HK-2 (cell line): ENCODE measurements around the gene ANK3.

Source experiments
- DNase-seq: peaks from one replicate; pipeline ENCODE4 v3.0.0-alpha.2; 2018; ENCODE audit not compliant: unreplicated experiment

Gene ANK3

DNA sequence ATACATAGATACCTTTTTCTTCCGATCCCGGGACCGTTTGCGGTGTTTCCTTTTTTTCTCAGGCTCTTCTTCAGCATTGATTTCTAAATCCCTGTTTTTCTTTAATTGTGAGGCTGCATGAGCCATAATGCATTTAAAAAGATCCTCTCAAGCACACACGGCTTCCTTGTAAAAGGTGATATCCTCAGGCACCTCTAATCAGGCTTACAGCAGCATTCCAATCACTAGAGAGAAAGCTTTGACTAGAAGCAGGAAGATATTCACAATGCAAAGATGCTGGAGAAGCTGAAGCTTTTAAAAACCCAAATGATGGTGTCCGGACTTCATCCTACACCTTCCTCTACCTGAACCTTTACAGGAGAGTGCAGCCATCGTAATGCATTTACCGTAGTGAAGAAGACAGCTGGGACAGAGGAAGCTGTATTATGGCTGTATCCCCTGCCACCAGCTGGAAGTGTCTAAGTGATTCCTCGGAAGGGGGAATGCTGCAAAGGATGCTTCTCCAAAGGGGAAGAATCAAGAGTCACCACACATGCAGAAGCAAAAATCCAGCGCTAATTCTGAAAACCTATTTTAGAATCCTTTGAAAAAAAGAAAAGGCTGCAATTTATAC, at the start of gene ANK3:
Gene ANK3 (minus strand): TSS at position 463 of the 613 bp plus-strand sequence. CDS start 337 bp downstream, at position 126.
- DNase-seq, result no peak

DNA sequence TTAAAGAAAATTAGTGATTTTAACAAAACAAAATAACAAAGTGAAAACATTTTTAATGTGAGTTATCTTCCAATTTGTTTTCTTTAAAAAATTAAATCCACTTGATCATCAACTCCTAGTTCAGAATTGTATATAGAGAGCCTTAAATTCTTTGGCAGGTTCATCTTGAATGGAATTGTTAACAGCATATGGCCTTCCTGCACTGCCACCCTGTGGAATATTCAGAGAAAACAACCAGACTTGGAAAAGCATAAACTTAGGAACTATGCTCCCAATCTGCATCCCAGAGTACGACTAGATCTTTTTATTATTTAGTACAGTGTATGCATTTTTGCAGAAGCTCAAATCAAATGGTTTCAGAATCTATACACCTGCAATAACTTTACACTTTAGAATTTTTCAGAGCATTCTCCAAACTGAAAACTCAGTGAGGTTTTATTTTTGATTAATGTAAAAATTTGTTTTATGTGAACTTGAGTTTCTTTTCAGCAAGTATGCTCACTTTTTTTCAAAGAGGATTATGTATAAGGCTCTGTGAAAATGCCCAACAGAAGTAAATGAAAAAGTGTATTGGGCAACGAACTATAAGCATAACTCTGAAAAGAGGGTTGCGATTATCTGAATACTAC, 44.9 kb upstream of the ANK3 start:
- DNase-seq, result peak; percentile 10

DNA sequence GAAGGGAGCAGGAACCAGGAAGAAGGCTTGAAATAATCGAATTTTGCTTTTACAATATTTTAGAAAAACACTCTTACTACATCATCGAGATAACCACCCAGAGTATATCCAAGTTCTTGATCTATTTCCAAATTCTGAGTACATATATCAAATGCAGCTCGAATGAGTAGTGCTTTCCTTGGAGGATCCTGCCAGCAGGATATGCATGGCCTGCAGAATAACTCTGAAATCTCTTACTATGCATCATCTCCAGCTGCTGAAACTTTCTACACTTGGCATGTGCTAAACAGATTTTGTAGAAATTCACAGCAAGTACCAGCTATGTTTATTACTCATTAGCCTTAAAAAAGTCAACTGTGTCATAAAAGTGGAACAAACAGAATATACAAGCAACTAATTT, 44.0 kb upstream of the ANK3 start:
- no peak for DNase-seq

DNA sequence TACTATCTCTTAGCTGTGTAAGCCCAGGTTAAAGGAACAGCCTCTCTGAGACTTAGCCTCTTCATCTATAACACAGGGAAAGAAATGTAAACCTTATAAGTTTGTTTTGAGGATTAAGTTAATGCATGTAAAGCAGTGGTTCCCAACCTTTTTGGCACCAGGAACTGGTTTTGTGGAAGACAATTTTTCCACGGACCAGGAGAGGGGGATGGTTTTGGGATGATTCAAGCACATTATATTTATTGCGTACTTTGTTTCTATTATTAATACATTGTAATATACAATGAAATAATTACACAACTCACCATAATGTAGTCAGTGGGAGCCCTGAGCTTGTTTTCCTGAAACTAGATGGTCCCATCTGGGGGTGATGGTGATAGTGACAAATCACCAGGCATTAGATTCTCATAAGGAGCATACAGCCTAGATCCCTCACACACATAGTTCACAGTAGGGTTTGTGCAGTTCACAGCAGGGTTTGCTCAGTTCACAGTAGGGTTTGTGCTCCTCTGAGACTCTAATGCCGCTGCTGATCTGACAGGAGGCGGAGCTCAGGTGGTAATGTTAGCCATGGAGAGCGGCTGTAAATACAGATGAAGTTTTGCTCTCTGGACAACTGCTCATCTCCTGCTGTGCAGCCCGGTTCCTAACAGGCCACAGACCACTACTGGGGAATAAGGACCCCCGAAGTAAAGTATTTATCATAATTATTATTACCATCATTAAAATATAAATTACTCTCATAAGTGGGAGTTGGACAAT, 41.3 kb upstream of the ANK3 start:
- no peak for DNase-seq

DNA sequence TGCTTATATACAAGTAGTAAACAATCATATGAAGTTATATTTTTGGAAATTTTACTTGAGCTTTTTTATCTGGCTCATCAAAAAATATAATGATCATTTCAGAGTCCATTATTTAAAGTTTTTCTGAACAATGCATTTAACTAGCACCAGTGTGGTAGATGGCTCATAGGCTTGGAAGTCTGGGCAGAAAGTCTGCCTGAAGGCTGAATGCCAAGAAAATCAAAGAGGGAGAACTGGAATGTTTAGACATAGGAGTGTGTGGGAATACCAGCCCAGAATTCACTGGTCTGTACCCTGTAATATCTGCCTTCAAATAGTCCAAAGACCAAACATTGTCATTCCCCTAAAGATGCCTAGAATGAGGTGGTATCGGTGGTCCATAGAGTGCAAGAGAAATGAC, 40.3 kb upstream of the ANK3 start:
- no peak for DNase-seq

DNA sequence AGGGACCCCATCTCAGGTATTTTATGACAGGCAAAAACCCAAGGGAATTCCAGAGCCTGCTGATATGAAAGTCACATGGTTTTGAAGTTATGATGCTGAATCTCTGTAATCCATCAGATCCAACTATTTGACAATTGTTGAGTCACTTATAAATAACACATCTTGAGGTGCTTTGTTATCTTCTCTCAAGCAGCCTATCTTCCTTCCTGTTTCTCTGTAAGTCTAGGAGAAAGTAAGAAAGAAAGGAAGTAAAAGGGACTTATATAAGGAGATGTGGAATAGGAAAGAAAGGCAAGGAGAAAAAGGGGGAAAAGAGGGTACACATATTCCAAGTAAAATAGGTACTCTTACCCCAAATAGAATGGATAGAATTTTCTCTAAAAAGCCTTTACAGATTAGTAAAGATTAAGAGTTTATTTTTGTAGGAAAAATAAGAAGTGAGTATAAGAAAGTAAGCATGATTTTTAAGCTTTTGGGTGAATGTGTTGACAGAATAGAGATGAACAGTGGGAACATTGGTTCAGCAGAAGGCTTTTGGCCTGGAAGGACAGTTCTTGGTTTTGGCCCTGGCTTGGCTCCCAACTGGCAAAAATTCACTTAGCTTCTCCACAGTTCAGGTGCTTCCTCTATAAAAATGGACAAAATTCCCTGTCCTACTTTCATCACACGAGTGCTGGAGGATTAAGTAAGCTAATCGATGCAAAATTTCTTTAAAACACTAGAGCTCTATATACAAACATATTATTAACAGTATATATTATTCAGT, 39.6 kb upstream of the ANK3 start:
- no peak for DNase-seq

DNA sequence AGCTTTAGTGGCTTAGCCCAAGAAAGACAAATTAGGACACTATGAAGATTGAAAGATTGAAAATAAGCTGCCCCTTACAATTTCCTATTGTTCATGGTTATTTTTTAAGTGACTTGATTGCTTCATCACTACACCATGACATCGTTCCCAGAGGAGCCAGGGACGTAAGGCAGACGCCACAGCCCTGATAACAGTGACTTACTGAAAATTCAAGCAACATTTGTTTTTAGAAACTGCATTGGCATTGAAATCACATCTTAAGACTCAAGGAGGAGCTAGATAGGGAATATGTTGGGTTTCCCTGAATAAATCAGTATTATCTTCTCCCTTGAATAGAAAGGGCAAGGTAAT, 38.7 kb upstream of the ANK3 start:
- no peak for DNase-seq

DNA sequence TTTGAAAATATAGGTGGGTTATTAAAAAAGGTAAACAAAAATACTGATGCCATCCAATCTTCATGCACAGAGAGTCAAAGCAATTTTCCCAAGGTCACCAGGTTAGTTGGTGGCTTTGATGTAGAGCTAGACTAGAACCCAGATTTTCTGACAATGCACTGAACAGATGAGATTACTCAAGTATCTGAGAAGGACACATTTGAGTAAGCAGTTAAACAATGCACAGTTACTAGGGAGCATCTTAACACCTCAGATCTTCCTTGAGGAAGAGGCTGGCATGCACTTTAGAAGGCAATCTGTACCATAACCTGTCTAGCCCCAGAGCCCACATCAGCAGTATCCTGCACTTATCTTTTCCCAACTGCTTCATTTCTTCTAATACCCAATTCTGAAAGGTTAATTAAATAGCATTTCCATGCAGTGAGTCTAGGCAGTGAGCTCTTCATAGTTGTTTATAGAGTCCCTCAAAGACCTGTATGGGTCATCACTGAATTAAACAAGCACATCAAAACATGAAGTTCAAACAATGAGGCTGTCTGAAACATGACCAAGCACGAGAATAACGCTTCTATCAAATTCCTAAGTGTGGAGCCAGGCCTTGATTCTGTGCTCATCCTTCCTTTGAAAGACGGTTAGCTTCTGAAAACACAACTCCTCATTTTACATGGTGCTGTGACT, 38.2 kb upstream of the ANK3 start:
- DNase-seq, result no peak

DNA sequence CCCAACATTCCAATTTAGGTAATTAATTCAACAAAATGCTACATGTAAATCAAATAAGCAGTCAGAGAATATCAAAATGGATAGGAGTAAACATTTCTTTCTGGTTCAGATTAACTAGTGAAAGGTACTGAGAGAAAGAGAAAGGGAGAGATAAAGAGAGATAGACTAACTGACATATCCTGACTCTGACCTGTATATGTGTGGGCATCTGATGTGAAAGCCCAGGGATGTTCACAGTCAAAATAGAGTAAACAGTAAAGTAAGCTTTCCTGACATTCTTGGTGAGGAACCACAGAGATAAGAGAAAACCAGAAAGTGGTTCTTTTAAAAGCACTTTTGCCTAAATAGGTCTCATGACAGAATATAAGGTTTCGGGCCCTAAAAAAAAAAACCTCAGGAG, 37.5 kb upstream of the ANK3 start:
- no peak for DNase-seq

DNA sequence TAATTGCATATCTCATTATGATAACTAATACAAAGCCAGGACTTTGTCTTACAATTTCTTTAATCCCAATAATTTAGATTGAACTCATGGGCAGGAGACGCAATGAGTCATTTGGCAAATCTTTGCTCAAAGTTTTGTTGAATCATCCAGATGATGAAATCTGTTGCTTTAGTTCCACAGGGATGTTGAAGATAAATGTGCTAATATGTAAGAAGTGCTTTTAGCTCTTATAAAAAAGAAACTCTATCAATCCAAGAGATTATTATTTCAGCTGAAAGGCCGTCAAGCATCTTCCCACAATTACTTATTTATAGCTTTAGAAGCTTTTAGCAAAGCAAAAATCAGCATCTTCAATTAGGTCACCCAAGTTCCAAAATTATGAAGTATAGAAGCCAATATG, 36.8 kb upstream of the ANK3 start:
- DNase-seq, result no peak

DNA sequence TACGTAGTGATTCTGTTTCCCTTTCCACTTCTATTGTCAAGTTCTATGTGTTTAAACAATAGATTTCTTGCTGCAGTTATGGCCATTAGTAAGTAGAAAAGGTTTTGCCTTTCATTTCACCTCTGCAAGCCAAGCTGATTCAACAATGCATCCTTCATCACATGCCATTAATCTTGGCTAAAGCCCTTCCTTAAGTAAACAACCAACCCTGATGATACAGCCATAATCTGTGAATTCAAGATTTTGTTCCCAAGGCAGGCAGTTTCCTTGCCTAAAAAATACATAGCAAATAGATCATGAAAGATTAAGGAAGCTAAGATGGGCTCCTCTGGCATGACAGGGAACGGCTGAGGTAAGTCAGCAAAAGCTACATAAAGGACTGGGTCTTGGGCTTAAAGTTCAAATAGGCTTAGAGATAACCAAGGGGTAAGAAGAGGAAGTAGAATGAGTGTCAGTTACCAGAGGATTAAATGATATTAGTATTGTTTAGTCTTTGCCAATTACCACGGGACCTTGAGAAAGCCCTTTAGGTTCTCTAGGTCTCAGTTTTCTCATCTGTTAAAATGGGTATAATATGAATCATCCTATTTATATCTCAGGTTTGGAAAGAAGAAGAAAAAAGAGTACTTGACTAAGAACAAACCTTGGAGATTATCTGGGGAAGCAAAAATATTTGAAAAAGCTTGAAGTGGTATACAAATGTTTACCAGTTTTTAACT, 35.9 kb upstream of the ANK3 start:
- no peak for DNase-seq

DNA sequence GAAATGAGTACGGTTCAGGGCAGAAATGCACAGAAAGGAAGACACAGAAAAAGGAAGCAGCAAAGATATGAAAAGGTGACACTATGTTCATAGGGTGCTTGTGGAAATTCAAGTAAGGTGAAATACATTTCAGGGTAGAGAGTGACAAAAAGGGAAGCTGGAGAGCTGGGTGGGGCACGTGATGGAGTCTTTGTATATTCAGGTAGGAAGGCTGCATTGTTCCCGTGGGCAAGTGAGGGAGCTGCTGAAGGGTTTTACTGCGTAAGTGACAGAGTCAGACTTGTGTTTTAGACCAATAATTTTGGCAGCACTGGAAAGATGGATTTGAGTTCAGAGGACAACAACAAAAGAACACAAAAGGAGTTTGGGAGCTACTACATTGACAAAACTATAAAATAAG, 35.3 kb upstream of the ANK3 start:
- no peak for DNase-seq

DNA sequence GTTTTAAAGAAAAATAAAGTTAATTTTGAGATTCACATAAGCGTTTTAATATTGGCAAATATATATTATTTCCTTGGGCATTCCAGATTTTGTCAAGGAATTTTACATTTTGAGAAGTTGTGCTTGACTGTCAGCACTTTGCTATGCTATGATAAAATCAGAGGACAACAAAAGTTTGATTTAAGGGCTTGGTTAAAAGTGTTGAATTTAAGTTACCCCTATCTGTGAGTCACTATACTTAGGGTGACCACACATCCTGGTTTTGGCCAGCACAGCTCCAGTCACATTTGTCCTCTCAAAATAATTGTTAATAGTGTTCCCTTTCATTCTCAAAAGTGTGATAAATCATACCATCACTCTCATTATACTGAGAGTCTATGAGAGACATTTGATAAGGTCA, 34.2 kb upstream of the ANK3 start:
- DNase-seq, result no peak

DNA sequence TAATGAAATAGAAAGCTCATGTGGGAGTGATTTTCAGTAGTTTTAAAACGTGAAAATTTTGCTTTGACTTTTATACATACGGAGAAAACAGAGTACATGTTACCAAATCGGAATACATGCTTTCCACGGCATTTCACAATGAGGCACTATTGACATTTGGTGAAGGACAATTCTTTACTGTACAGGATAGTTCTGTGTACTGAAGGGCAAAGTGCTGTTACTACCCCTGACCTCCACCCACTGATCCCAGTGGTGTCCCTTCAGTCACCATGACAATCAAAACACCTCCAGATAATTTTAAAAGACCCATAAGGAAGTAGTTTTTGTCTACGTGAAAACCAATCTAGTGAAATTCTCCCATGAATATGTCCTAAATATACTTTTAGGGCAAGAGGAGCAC, 33.1 kb upstream of the ANK3 start:
- no peak for DNase-seq

DNA sequence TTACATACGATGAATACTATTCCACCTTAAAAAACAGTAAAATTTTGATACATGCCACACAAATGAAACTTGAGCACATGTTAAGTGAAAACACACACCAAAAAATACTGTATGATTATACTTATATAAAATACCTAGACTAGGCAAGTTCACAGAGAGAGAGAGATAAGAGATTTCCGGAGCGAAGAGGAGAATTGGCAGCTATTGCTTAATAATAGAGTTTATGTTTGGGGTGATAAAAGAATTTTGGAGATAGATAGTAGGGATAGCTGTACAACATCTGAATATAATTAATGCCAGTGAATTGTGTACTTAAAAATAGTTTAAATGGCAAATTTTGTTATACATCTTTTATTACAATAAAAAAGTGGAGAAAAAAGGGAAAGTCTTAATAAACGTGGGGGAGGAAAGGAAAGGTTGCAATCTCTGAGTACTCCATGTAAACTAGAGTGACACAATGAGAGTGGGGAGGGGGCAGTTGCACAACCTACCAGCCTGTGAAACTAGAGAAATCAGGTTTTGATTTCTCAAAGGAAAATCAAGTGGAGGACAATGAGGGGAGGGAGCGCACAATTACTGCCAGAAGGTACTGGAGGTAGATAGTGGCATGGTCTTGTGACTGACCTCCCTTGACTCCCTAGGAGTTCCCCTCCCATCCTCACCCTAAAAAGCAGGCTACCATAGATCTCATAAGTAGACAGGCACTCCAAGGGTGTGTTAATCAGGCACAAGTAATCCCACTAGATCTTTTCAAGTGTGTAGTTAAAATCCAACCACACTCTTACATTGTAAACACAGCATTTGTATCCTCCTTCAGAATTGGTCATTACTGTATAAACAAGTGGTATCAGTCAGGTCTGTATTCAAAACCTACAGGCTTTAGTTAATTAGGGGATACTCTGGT, 31.6 kb upstream of the ANK3 start:
- no peak for DNase-seq

DNA sequence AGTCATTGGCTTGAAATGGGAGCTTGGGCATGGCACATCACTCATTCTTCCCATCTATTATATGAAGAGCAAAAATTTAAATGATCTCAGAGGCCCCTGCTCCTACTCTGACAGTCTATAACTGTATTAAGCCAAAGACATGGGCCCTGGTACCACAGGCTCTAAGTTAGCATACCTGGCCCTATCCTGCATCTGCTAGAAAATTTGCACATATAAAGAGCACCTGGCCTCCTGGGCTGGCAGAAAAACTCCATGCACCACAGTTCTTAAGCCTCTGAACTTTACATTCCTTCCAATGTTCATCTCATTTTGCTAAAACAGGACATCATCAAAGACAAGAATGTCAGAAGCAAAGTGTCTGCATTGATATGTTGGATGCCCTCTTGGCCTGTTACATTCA, 29.6 kb upstream of the ANK3 start:
- no peak for DNase-seq

DNA sequence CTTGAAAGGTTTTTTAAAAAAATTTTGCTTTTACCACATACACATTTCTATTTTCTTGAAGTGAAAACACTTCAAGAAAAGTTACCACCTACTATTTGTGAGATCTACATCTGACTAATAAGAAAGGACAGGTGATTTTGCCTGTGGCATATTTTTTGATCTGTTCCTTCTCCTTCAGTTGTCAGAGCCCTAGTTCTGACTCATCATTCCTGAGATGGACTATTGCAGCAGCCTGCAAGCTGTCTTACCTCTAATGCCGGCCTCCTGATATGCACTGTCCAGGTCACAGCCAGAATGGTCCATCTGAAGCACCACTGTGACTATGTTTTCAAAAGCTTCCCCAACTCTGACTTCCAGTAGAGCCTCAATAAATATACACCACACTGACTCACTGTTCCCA, 28.2 kb upstream of the ANK3 start:
- DNase-seq, result no peak

DNA sequence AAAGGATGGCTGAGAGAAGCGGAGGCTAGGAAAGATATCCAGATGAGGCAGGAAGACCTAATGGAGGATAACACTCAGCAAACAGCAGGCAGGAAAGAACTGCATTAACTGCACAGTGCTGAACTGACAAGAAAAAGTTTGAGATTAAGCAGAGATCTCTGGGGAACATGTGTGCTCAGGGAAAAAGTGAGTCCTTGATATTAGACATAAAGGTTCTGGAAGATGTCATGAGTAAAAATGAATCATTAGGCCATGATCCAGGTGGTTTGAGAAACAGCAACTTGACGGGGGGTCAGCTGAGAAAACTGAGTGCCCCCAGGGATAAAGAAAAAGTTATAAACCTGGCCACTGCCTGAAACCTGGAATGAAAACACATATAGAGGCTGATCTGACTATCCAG, 27.3 kb upstream of the ANK3 start:
- DNase-seq, result no peak

DNA sequence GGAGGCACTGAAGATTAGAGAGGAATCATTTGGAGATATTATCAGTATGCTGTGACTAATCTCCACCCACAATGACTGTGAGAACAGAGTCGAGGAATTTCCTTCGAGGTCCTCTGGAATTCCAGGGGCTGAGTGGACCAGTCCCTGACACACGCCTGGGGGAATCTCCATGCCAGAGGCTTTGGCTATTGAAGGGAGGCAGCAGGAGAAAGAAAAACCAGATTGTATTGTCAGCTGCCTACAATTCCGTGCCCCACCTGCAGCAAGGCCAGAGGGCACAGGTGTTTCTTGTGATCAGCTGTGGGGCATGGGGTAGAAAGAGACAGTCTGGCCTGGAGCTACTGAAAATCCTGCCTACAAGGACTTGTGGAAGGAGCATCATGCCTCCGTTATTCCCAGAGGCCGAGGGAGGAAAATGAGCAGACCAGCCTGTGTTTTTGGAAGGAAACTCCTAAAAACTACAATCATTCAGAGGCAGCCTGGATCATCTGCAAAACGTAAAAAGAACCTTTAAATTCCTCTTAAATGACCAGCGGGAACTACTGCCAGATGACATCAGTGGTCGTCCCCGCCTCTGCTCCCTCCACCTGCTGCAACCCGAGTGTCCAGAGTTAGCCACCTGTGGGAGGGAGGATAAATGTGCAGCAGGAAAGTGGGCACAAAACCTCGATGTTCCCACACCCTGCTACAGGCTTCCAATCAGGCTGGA, 25.4 kb upstream of the ANK3 start:
- peak; percentile 57 for DNase-seq

DNA sequence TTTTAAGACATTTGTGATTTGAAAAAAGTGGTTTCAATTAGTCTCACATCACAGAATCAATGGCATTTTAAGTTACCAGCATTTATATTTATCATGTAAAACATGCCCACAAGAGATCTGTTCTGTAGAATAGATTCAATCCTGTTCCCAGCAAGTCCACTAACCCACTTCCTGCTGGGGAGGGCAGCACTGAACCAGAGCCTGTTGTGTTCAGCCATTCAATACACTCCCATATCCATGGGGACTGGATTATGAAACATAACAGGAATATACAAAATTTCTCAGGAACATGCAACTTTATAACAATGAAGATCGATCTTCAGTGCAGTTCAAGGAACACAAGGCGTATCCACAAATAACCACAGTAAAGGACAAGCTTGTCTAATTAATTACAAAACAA, 24.4 kb upstream of the ANK3 start:
- no peak for DNase-seq
